Measurements from ENCODE around the gene TIMM10.
"Not testable (repeated sequence)": the region's sequence is repeated elsewhere in the genome, so short reads cannot be mapped to it uniquely, and the experiment has no call there.

Gene TIMM10

DNA sequence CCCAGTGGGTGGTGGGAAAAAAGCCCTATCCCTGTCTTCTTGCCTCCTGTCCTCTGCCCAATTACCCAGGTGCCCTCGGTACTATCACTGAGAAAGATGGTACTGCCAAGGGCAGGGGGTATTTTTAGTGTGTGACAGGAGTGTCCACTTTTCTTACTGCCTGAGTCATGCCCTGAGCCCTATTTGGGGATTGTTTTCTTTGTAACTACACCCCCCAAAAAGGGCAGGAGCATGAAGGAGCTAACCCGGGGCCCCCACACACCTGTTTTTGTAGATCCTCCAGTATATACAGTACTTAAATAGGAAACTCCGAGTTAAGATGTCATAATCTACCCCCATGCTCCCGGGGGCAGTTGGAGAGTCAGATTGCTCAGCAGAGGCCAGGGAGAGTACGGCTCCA is 10.6 kb upstream of the TIMM10 start:
- no peak for DNase-seq

DNA sequence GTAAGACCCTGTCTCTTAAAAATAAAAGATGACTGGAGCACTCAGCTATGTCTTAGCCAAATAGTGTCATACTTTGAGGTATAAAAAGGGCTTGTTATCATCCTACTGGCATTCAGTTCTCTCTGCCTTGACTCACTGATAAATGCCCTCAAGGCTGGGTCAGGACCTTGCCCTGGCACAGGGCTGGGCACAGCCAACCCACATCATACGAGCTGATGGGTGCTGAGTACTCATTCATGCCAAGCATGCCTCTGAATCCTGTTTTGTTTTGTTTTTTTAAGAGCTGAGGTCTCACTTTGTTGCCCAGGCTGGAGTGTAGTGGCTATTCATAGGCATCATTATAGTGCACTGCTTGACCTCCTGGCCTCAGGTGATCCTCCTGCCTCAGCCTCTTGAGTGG is 8.8 kb upstream of the TIMM10 start:
- DNase-seq = no peak

DNA sequence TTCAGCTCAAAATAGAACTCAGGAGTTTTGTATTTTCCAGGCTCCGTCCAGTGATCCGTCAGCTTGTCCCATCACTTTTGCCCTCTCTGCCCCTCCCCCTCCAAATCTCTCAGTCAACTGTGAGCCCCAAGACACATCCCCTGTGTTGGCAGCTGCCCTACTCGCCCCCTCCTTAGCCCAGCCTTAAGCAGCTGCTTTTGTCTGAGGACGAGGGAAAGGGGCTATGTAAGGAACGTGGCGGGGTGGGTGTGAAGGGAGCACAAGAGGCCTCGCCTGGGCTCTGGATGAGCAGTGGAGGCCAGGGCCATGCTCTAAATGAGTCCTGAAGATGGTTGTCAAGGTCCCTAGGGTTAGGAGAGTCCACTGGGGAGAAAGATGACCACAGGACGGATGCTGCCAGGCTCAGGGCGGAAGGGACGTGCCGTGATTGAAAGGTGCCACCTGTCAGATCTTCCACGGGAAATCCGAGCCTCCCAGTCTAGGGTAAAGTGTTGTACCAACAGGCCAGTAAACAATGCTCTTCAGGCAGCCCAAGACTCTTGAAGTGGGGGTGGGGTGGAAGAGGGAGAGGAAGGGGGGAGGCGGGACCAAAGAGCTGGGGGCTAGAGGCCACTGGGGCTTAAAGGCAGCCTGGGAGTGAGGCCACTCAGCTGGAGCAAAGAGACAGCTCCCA is 6.5 kb upstream of the TIMM10 start, which contains the start of gene SMTNL1:
TSS of gene SMTNL1 (plus strand) at position 649 of the 673 bp plus-strand sequence. CDS start 5,048 bp downstream, outside the sequence.
- no peak for DNase-seq

DNA sequence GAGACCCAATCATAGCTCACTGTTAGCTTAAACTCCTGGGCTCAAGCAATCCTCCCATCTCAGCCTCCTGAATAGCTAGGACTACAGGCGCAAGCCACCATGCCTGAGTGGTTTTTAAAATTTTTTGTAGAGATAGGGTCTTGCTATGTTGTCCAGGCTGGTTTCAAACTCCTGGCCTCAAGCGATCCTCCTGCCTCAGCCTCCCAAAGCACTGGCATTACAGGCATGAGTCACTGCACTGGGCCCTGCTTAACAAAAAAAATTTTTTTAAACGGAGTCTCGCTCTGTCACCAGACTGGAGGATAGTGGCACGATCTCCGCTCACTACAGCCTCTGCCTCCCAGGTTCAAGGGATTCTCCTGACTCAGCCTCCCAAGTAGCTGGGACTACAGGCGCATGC is 3.9 kb upstream of the TIMM10 start:
- not testable (repeated sequence) for DNase-seq

DNA sequence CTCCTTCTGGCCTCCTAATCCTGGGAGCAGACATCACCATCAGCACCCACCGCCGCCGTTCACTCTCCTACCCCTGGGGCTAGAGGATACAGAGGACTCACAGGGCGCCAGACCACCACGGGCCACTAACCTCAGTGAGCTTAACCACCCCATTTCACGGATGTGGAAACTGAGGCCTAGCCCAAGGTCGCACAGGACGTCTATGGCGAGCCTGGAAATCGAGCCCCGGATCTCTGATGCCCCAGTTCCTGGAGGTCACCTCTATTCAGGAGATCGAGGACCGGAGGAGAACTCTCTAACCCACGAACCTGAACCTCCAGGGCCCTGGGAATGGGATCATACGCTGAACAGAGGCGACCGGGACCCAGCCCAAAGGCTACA is 349 bp downstream of the TIMM10 start:
- no peak for DNase-seq

DNA sequence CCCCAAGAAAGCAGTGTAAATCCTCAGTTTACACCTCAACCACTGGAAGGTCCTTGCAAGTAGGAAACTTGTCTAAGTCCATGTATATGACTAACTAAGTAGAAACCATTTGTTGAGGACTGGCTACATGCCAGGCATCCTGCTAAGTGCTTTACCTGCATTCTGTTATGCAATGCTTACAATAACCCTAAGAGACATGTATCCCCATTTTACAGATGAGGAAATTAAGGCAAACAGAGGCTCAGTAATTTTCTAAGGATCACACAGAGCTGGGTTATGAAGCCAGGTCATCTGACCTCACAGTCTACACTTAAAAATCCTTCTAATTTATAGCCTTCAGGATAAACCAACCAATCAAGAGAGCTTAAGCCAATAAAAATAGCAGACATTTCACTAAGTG is 1.5 kb downstream of the TIMM10 start:
- no peak for DNase-seq

DNA sequence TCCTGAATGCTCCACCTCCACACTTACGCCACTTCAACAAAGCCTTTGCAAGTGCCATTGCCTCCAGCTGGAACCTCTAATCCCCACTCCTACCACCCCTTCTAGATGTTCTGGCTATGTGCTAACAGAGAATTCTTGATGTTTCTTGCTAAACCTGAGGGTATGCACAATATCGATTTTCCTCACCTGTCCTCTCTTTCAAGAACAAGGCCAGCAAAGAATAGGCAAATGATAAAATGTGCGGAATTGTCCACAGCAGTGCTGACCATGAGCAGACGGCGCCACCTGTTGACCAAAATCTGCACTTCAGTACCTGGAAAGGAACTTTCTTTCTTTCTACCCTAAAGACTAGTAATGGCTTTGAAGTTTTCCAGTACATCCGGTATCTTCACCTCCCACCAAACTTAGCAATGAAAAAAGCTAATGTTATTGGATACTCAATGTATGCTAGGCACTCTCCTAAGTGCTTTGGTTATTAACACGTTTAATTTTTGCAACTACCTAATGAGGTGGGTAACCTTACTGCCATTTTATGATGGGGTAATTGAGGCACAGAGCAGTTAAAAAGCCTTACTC is 3.4 kb downstream of the TIMM10 start:
- DNase-seq = peak; percentile 77

DNA sequence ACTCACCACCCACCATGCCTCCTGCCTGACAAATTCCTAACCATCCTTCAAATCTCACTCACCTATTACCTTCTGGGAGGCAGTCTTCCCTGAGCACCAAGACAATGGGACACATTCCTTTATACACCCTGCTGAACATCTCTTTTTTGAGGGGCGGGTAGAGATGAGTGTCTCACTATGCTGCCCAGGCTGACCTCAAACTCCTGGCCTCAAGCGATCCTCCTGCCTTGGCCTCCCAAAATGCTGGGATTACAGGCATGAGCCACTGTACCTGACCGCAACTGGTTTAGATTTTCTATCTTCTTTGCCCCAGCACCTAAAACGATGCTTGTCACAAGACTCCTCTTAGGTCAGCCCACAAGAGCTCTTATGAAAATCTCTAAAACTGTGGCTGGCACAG is 7.1 kb downstream of the TIMM10 start:
- DNase-seq = no peak

DNA sequence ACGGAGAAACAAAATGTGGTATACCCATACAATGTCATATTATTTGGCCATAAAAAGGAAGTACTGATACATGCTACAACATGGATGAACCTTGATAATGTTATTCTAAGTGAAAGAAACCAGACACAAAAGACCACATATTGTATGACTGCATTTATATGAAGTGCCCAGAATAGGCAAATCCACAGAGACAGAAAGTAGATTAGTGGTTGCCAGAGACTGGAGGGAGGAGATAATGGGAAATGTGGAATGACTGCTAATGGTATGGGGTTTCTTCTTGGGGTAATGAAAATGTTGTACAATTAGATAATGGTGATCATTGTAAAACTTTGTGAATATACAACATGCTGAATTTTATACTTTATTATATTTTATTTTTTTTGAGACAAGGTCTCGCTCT is 9.4 kb downstream of the TIMM10 start:
- no peak for DNase-seq

DNA sequence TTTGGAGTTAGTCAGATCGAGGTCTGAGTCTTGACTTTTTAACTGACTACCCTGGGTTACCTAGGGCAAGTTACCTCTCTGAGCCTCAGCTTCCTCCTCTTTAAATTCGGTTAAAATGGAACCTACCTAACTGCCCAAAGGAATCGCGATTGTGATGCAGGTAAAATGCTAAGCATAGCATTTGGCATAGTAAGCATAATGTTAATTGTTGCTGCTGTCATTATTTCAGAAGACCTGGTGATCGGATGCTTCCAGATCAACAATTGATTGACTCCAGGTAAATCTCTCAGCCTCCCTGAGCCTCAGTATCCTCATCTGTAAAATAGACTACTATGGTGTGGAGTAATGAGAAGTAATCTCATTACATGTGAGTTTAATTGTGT is 14.5 kb downstream of the TIMM10 start:
- no peak for DNase-seq

DNA sequence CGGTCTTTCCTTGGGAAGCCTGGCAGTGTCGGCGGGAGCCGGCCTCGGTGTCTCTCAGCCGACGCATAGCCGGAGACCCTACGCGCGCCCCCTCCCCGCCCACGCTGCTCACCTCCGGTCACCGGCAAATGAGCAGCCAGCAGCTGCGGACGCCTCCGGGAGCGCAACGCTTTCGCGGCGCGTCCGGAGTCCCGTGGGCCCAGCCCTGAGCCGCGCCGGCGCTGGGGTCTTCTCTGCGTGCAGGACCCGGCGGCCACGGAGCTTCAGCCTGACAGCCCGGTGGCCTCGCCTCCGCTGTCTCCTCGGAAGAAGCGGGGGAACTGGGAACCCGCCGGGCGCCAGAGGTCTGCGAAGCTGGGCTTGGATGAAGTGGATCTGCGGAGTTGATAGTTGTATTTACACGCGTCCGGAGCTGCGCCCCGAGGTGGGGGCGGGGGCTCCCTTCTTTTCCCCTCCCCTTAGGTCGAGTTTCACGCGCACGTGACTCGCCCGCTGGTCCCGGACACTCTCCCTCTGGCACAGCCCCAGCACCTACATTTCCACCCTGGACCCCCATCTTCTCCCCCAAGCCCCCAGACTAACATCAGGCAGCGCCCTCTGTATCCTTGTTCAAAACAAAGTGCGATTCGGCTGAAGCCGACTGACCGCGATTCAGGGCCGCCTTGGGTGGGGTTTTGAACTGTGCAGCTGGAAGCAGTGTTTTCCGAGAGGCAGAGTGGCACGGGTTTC is 15.1 kb downstream of the TIMM10 start, which contains the start of gene SLC43A1:
TSS of gene SLC43A1 (minus strand) at position 371 of the 729 bp plus-strand sequence. CDS start 1,591 bp downstream, outside the sequence.
- no peak for DNase-seq

DNA sequence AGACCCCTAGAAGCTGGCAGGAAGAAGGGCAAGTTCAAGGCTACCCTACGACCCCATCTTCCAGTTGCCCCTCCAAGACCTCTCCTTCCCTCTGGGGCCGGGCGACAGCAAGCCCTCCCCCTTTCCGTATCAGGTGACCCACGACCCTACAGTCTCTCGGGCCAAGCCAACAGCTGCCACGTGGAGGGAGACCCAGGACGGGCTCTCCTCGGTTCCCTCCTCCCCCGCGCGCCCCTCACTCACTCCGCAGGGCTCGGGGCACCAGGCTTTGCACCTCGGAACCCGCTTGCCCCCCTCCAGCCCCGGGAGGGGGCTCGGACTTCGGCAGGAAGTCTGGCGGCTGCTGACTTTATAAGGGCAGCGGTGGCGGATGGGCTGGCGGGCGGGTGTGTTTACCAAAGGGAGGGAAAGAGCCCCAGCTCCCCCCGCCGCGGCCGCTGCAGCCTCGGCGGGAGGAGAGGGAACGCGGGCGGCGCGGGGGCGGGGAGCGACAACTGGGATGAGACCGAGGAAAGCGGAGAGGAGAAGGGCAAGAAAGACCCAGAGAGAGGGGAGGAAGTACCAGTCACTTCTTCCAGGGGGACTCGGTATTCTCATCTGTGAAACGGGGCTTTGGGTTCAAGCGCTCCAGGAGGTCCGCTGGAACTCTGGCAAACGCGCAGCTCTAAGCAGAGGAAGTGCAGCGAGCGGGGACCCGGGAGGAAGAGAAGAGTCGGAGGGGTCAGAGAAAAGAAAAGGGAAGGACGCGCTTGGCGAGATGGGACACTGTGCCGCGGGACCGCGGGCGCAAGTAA is 15.8 kb downstream of the TIMM10 start:
- peak; percentile 48 for DNase-seq

DNA sequence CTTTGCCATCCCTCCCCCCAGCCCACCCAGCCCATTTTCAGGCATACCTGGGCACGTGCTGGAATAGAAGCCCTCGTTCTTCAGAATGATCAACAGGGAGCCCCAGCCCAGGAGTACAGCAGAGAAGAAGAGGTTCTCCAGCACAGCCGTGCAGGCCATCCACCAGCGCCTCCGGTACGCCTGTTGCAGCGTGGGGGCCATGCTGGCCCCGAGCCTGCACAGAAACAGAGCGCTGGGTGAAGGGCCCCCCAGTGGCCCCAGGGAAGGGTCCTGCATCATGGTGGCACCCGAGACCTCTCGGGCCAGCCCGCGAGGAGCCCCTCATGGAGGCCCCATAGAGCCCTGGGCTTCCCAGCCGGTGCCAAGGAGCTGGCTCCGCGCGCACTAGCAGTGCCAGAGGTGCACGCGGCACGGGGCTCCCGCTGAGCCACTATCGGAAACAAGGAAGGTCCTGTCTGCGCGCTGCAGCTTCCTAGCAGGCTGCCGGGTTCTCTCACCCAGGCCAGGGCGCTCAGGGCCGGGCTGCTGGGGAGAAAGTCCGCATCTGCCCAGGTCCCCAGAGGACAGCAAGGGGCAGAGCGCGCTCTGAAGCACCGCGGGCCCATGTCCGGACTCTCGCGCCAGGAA is 16.5 kb downstream of the TIMM10 start:
- no peak for DNase-seq

DNA sequence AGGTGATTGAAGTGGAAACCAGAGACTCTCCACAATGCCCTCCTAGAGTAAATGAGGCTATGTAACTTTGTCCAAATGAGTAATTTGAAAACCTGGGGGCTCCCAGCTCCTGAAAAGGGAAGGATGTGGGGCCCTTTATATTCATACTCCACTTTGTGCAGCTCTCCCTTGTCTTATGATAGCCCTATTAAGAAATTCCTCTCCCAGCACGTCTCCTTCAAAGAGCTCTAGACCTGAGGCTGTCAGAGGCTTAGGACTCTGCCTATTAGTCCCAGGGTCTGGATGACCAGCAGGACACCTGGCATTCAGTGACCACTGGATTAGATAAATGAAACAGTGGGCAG is 17.1 kb downstream of the TIMM10 start:
- no peak for DNase-seq

DNA sequence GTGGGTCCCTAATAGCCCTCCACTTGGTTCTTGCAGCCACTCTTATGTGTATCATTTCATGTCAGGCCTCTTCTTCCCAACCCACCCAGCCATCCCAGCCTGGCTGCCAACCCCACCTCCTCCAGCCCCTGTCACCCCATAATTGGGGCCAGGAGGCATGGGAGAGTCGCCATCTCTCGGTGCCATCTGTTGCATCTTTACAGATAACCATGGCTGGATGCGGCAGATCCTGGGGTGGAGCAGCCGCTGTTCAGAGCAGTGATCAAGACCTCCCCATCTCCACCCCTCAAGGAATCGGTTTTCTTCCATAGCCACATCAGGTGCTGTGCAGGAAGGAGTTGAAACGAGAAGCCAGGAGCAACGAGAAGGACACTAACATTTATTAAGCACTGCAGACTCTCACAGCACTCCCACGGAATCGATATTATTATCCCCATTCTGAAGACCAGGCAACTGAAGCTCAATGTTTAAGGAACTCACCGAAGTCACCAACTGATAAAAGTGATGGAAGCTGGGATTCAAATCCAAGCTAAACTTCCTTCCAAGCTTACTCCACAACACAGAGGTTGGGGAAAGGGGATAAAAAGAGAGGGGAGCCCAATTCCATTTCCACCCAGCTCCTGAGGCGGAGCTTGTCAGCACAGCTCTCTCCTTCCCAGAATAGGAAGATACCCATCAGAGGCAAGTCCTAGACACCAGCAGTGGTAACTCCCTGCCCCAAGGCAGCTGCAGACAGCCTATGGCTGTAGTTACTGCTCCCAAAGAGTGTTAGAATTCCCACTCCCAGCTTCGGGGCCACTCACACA is 17.7 kb downstream of the TIMM10 start:
- DNase-seq = no peak

DNA sequence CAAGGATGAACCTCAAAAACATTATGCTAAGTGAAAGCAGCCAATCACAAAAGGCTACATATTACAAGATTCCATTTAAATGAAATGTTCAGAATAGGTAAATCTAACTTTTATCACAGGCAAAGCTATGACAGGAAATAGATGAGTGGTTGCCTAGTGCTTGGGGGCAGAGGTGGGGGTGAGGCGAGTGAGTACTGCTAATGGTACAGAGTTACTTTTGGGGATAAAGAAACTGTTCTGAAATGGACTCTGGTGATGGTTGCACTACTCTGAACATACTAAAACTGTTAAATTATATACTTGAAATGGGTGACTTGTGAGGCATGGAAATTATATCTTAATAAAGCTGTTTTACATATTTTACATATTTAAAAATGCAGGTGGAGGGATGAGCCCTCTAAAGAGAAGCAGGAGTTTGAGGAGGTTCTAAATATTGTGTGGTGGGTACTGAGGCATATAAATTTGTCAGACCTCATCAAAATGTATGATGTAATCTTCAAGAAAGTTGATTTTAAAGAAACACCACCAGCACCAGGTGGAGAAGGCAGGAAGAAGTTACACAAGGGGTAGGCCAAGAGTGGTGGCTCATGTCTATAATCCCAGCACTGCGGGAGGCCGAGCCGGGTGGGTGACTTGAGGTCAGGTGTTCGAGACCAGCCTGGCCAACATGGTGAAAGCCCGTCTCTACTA is 18.7 kb downstream of the TIMM10 start:
- no peak for DNase-seq

DNA sequence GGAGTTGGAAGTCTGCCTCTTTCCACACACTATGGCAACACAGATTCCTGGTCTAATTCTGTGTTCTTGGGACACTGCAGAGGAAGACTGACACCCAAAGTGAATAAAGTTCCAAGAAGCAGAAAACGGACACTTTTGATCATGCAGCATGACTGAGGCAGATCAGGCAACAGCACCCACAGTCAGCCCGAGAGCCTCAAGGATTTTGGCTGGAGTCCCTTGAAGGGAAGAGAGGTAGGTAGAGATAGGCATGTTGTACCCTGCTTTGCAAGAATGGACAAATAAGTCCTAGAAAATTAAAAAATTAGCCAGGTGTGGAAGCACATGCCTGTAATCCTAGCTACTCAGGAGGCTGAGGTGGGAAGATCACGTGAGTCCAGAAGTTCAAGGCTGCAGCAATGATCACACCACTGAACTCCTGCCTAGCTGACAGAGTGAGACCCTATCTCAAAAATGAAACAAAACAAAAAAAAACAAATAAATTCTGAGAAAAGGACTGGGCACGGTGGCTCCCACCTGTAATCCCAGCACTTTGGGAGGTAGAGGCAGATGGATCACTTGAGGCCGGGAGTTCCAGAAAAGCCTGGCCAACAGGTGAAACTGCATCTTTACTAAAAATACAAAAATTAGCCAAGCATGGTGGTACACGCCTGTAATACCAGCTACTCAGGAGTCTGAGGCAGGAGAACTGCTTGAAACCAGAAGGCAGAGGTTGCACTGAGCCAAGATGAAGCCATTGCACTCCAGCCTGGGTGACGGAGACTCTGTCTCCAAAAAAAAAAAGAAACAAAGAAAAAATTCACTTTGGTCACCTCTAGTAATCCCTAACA is 22.0 kb downstream of the TIMM10 start:
- no peak for DNase-seq

DNA sequence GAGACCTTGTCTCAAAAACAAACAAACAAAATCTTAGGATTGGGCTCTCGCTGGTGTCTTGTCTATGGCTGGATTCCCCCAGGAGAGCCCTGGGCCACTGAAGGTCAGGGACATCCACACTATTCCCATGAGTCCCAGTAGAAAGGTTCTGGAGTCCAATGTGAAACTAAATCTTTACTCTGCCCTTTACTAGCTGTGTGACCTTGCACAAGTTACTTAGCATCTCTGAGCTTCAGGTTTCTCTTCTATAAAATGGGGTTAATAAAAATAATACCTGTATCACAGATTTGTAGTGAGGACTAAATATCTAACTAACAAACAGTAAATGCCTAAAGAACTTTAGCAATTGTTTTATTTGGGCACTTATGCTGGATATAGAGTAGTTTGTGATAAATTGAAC is 24.0 kb downstream of the TIMM10 start:
- no peak for DNase-seq

DNA sequence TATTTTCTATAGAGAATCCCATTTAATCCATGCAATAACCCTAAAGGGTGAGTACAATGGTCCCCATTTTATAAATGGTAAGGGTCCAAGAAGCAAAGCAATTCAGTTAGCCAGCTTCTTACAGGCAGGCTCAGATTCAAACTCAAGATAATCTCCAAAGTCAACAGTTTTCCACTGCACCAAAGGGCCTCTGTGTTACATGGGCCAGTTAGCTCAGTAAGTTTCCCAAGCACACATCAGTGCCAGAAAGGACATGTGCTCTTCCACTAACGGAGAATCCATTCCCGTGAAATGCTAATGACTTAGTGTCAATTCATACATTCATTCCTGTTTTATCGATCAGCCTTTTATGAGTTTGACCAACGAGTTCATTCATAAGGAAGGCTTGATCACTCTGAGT is 26.0 kb downstream of the TIMM10 start:
- DNase-seq = no peak

DNA sequence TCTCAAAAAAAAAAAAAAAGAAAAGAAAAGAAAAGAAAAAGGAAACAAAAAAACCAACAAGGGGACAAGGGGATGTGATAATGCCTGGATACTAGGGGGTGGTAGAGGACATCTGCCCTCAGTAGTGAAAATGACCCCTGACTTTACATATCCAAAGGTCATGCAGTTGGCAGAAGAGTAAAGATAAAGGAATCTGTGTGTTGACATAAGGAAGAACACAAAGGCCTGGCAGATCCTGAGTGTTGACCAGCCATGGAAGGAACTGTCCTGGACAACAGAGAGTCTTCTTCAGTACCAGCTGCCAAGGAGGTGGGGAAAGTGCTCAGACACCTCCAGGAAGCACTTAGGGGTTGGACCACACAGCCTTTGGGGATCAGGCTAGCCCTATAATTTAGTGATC is 27.7 kb downstream of the TIMM10 start:
- no peak for DNase-seq

DNA sequence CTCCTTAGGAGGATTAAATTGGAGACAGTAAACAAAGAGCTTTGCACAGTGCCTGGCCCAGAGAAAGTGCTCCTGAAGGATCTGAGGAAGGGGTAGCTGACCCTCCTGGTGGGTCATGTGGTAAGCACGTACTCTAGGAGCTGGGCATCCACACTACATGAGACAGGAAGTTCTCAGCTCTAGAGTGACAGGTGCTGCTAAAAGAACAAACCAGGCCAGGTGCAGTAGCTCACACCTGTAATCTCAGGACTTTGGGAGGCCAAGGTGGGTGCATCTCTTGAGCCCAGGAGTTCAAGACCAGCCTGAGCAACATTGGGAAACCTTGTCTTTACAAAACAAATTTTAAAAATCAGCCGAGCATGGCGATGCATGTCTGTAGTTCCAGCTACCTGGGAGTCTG is 28.2 kb downstream of the TIMM10 start:
- DNase-seq = no peak

Measured in activated gamma-delta T cell treated with Interleukin-2 at 50 U/mL for 16 hours (primary cell).